Body of pancreas (tissue), 4 donors: ENCODE results near the gene KCNJ4.

Experiments used
- CTCF ChIP-seq, 7 experiments: fragments of 450-650 bp in 4 of 7; fragments of 200-600 bp in 3 of 7; sonication (generic) in 3 of 7; IDR thresholded peaks; one replicate each; pipeline ENCODE4 v1.5.1; 2016 to 2019; ENCODE audit warnings: antibody characterized with exemption in 7 of 7
- POLR2A ChIP-seq, 3 donors: fragments of 450-650 bp; IDR thresholded peaks; one replicate each; pipeline ENCODE4 v1.6.1; 2016; ENCODE audit warnings: antibody characterized with exemption in 3 of 3, mild to moderate bottlenecking in 2 of 3

- TF ChIP-seq CTCF (IDR thresholded peaks at IDR 0.05): no peak
- no peak for TF ChIP-seq POLR2A (IDR thresholded peaks at IDR 0.05)
Observed at GRCh38 chr22:38440747-38441350, 14.2 kb downstream of the KCNJ4 start.
